Astrocyte of the spinal cord (primary cell): Measurements from ENCODE around the gene UNC5C.
"Not testable (repeated sequence)": the region's sequence is repeated elsewhere in the genome, so short reads cannot be mapped to it uniquely, and the experiment has no call there.

Experiments used
- DNase-seq: peaks from one replicate; pipeline ENCODE4 v3.0.0; 2011; ENCODE audit warnings: low read depth, low spot score
- H3K4me3 ChIP-seq: 2 replicates; pipeline ENCODE4 v1.5.1; 2011; ENCODE audit warnings: low read depth, mild to moderate bottlenecking, low read length, moderate library complexity
- in situ Hi-C: cut with HindIII; loops from 2 replicates; pipeline ENCODE4 v1.10.0; 2017; ENCODE audit warnings: low sequenced_read_pairs
- TF ChIP-seq, protein P1 (sequence below): IDR thresholded peaks from 2 replicates; pipeline ENCODE4 v1.5.1; 2012; ENCODE audit warnings: low read depth, mild to moderate bottlenecking, low read length, inconsistent platforms

UNC5C gene

DNA sequence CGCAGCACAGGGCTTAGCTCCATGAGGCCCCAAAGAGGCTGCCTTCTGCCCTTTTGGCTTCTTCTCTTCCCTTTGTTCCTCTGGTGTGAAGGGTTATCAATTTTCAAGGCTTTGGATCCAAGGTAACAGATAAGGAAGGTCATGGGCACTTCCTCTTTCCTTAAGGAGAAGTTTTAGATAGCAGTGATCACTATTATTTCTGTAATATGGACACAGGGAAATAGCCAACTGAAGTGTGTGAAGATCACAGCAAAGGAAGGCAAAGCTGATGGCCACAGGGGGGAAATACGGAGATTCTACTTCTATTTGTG is 366.8 kb downstream of the UNC5C start:
- no peak for DNase-seq
- TF ChIP-seq, protein P1, sequence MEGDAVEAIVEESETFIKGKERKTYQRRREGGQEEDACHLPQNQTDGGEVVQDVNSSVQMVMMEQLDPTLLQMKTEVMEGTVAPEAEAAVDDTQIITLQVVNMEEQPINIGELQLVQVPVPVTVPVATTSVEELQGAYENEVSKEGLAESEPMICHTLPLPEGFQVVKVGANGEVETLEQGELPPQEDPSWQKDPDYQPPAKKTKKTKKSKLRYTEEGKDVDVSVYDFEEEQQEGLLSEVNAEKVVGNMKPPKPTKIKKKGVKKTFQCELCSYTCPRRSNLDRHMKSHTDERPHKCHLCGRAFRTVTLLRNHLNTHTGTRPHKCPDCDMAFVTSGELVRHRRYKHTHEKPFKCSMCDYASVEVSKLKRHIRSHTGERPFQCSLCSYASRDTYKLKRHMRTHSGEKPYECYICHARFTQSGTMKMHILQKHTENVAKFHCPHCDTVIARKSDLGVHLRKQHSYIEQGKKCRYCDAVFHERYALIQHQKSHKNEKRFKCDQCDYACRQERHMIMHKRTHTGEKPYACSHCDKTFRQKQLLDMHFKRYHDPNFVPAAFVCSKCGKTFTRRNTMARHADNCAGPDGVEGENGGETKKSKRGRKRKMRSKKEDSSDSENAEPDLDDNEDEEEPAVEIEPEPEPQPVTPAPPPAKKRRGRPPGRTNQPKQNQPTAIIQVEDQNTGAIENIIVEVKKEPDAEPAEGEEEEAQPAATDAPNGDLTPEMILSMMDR: no peak
- H3K4me3 ChIP-seq: no peak overlapping the region
- in situ Hi-C loops: no loop called here

DNA sequence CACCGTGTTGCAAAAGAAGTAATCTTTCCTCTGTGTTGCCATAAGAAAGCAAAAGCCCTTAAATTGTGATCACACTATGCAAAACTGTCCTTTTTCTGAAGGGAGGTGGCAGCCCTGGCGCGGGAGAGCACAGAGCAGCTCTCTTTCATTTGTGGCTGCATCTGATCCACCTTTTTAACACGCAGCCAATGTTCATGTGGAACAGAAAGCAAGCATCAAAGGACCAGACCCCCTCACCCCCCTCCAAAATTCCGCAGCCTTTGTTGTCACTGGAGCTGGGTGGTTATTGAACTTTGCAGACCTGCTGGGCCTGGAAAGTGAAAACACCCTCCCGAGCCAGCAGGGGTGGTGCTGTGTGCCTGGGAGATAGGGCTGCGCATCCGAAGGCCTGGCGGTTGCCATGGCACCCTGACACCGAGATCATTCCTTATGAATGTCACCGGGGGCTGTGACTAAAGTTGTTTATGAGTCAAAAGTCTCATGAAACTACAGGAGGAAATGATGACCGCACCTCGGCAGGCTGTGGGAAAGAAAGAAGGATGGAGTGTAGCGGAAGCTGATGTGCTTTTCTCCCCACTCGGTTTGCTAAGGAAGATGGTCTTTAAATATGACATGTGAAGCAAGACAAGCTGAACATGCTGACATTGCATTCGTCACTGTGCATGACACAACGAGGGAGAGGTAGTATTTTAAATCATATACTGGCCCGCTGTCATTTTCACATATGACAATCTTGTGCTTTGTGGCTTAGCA is 367.4 kb downstream of the UNC5C start:
- peak; percentile 80 for DNase-seq
- TF ChIP-seq, protein P1: peak; percentile 30
- in situ Hi-C loops: no loop called here

DNA sequence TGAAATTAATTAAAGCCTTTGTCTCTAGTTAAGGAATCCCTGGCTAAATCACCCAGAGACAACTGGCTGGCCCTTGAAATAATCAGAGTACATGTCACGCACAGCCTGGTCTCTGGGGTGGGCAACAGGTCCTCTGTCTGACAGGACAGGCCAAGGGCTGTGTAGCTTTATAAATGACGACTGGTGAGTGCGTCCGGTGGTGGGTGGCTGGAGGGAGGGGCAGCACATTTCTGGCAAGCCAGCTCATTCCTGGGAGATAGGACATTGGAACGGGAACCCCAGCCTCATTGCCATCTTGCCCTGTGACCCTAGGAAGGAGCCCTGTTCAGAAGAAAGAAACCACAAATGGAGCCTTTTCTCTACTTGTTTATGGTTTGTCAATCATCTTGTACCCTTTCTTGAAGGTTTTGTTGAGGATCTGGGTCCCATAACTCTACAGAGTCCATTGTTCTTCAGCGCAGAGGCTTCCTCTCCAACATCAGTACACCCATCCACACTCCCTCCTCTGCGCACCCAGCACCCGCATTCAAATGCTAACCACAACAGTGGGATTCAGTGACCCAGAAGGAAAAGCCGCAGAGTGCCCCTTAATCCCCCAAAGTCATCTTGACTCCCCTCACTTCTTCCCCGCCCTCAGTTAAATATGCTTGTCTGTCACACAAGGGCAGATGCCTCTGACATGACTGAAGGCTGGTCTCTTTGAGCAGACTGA is 368.1 kb downstream of the UNC5C start:
- no peak overlapping the region for H3K4me3 ChIP-seq
- TF ChIP-seq, protein P1: no peak
- in situ Hi-C loops: no loop called here
- DNase-seq: no peak

More for the DNA sequence above, 367.4 kb downstream of the UNC5C start:
- H3K4me3 ChIP-seq: no peak overlapping the region

DNA sequence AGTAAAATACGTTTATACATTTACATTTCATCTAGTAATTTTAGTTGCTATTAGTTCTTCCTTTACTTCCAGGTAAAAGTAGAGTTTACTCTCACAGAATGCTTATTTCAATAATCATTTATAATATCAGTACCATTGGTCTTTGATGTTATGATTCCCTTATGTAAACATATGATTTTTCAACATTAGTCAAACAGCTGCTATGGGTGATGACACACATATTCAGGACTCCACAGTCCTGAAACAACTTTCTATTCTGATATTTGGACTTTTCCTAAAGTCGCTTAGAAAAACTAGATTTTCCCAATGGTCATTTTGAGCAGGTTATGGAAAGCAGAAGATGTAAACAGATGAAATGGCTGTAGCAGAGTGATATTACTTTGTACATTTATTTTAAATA is 369.8 kb downstream of the UNC5C start:
- in situ Hi-C loops: no loop called here
- TF ChIP-seq, protein P1: no peak
- no peak for DNase-seq
- no peak overlapping the region for H3K4me3 ChIP-seq

DNA sequence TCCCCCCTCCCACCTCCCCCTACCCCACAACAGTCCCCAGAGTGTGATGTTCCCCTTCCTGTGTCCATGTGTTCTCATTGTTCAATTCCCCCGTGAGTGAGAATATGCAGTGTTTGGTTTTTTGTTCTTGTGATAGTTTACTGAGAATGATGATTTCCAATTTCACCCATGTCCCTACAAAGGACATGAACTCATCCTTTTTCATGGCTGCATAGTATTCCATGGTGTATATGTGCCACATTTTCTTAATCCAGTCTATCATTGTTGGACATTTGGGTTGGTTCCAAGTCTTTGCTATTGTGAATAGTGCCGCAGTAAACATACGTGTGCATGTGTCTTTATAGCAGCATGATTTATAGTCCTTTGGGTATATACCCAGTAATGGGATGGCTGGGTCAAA is 377.4 kb downstream of the UNC5C start:
- DNase-seq, in situ Hi-C loops: not testable (repeated sequence)

DNA sequence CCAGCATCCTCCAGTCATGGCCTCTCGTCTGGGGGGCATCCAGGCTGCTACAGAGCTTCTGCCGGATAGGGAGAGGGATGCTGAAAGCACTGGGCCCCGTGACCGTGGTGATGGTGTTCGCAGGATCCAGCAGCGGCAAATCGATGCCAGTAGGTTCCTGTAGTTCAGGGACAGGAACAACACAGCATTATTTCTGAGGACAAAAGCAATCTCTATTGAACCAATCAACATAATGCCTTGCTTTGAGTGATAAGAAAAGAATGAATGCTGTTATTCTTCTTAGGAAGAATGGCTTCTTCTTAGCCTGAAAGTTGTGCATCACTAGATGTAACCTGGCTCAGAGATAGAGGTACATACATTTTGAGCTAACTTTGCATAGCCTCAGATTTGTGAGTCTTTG is 378.6 kb downstream of the UNC5C start:
- DNase-seq: no peak
- in situ Hi-C loops: no loop called here
- TF ChIP-seq, protein P1: no peak
- no peak overlapping the region for H3K4me3 ChIP-seq

More for the DNA sequence above, 377.4 kb downstream of the UNC5C start:
- not testable (repeated sequence) for H3K4me3 ChIP-seq

DNA sequence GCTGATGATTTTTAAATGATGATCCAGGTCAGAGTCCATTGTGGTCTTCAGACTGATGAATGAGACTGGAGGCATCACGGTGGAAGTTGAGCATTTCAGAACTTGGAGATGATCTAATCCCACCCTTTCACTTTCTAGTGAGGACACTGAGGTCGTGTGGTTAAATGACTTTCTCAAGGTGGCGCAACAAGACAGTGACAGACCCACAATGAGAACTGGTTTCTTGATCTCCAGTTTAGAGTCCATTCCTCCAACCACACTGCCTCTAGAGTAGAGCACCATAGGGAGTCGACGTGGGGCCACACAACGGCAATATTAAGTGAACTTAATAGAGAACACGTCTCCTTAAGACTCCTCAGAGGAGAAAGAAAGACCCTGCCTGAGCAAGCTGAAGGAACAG is 381.0 kb downstream of the UNC5C start:
- H3K4me3 ChIP-seq: no peak overlapping the region
- no peak for DNase-seq
- TF ChIP-seq, protein P1: no peak
- in situ Hi-C loops: no loop called here
